Colonic mucosa (tissue), 4 donors: ENCODE results near the gene IFT74. TPM values are rescaled to one million over a fixed set of nuclear protein-coding genes. Genes with fewer than 3 reads are reported as not detected.

Source experiments
- DNase-seq: peaks from one replicate; pipeline ENCODE4 v3.0.0-alpha.2; 2020
- H3K27ac ChIP-seq: fragments of 200-600 bp; one replicate; pipeline ENCODE4 v1.8.0; 2021
- H3K27me3 ChIP-seq: fragments of 200-600 bp; one replicate; pipeline ENCODE4 v1.8.0; 2021
- H3K36me3 ChIP-seq: fragments of 200-600 bp; one replicate; pipeline ENCODE4 v1.8.0; 2021
- H3K4me1 ChIP-seq: fragments of 200-600 bp; one replicate; pipeline ENCODE4 v1.8.0; 2021; ENCODE audit warnings: mild to moderate bottlenecking
- H3K4me3 ChIP-seq: fragments of 200-600 bp; one replicate; pipeline ENCODE4 v1.8.0; 2021
- H3K9ac ChIP-seq, 2 donors: one replicate each; pipeline ENCODE4 v1.7.0; 2013; ENCODE audit warnings: control low read depth in 2 of 2, low read depth in 2 of 2, low read length in 2 of 2
- H3K9me3 ChIP-seq: fragments of 200-600 bp; one replicate; pipeline ENCODE4 v1.8.0; 2021
- intact Hi-C: fragments of 100-400 bp; cut with DNase I; formaldehyde crosslinking; loops from one replicate; pipeline ENCODE4 v1.14.1; 2022
- total RNA-seq, 2 donors: library from RNA; stranded (reverse); fragmentation: NEBNext Ultra II Directional in 1 of 2; extraction: Animal tissue kit (Norgen Biotek cat#: 25700) in 1 of 2; gene quantifications; one replicate each; pipeline ENCODE4 v1.2.1, GENCODE V29; 2021
- TF ChIP-seq, protein P1 (sequence below): fragments of 200-600 bp; IDR thresholded peaks from one replicate; pipeline ENCODE4 v1.8.0; 2022; ENCODE audit warnings: antibody characterized with exemption, mild to moderate bottlenecking
- donor health status: healthy.
- donor health status: DM: no; HTN: no; CAD: no.
- donor health status: DM: no; HTN: no; CAD: no.

The IFT74 gene
- total RNA-seq, 2 donors from 2014 or later, result 12.3 to 14.8 TPM

DNA sequence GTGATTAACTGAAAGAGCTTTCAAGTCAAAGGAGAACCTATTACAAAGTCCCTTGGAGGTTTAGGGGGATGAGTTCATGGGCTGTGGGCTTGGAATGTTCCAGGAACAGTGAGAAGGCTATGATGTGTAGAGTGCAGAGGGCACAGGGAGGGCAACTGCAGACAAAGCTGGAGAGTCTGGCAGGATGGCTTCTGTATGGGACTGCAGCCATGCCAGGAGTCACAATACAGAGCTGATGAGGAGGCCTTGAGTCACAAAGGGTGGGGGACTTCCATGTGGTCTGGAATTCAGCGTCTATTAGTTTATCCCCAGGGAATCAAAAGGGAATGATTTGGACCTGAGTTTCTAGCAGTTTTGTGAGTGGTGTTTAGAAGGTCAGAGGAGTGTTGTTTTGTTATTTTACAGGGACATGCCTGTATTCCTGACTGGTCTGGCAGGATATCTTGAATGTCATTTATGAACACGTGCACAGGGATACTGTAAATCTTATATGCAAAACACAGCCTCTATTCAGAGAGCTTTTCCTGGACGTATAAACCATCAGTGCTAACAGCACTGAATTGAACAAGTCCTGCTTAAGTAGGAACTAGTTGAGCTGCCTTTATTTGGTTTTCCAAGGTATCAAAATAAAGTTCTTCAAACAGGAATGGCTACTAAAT, 138.6 kb downstream of the IFT74 start:
- Histone ChIP-seq H3K9me3 (no peaks in the 10 kb centered on the region), H3K36me3 (no peaks in the 10 kb centered on the region), H3K4me3 (no peak overlapping the region), H3K27me3 (no peaks in the 10 kb centered on the region), H3K27ac (no peak overlapping the region), H3K9ac (no peak overlapping the region), H3K4me1 (no peaks in the 10 kb centered on the region)
- intact Hi-C loops, result no loop called here
- no peak for DNase-seq
- TF ChIP-seq, protein P1, sequence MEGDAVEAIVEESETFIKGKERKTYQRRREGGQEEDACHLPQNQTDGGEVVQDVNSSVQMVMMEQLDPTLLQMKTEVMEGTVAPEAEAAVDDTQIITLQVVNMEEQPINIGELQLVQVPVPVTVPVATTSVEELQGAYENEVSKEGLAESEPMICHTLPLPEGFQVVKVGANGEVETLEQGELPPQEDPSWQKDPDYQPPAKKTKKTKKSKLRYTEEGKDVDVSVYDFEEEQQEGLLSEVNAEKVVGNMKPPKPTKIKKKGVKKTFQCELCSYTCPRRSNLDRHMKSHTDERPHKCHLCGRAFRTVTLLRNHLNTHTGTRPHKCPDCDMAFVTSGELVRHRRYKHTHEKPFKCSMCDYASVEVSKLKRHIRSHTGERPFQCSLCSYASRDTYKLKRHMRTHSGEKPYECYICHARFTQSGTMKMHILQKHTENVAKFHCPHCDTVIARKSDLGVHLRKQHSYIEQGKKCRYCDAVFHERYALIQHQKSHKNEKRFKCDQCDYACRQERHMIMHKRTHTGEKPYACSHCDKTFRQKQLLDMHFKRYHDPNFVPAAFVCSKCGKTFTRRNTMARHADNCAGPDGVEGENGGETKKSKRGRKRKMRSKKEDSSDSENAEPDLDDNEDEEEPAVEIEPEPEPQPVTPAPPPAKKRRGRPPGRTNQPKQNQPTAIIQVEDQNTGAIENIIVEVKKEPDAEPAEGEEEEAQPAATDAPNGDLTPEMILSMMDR, result no peak

DNA sequence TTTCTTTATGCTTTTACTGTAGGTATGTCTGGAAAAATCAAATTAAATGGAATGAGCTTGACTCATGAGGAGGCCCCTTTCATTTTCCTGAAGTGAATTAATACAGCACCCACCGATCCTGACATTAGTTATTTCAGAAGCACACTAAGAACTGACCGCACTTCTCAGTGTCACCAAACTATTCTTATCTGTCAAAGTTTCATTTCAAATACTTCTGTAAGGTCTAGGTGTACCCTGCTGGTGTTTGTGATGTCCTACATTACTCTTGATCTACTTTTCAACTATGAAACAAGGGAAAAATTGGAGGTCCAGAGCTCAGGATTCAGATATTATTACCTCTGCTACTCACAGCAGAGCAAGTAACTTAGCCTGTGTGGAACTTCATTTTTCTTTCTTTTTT, 151.0 kb downstream of the IFT74 start:
- intact Hi-C loops, result no loop called here
- TF ChIP-seq, protein P1, result no peak
- H3K9ac ChIP-seq, result no peak overlapping the region
- H3K9me3 ChIP-seq, result no peaks in the 10 kb centered on the region
- H3K27ac ChIP-seq, result no peak overlapping the region
- no peak for DNase-seq
- H3K4me1 ChIP-seq, result no peaks in the 10 kb centered on the region
- H3K4me3 ChIP-seq, result no peak overlapping the region
- no peaks in the 10 kb centered on the region for H3K36me3 ChIP-seq
- H3K27me3 ChIP-seq, result no peaks in the 10 kb centered on the region

DNA sequence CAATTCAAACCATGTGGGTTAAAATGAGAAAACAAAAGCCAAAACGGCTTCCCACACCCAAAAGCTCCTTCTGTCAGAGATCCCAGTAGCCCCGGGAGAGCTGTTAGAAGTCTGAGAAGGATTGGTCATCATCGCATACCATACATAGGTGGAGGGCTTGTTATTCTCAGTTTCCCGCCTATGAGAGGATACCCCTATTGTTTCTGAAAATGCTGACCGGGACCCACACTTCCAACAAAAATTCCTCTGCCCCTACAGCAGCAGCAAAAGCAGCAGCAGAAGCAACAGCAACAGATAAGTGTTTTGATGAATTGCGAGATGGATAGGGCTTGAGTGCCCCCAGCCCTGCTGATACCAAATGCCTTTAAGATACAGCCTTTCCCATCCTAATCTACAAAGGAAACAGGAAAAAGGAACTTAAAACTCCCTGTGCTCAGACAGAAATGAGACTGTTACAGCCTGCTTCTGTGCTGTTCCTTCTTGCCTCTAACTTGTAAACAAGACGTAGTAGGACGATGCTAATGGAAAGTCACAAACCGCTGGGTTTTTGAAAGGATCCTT, 152.8 kb downstream of the IFT74 start, which contains the start of gene TEK:
TSS of gene TEK (plus strand) at position 245 of the 561 bp plus-strand sequence. CDS start 366 bp downstream, outside the sequence.
- TF ChIP-seq, protein P1, result no peak
- intact Hi-C loops, result no loop called here
- H3K4me3 ChIP-seq, result no peak within 1 kb of the TSS
- H3K27ac ChIP-seq, result no peak within 1 kb of the TSS
- no peak within 1 kb of the TSS for H3K9ac ChIP-seq
- no peaks in the 10 kb centered on the region for H3K36me3 ChIP-seq
- no peak for DNase-seq
- H3K4me1 ChIP-seq, result no peaks in the 10 kb centered on the region
- no peaks in the 10 kb centered on the region for H3K9me3 ChIP-seq
- no peaks in the 10 kb centered on the region for H3K27me3 ChIP-seq

DNA sequence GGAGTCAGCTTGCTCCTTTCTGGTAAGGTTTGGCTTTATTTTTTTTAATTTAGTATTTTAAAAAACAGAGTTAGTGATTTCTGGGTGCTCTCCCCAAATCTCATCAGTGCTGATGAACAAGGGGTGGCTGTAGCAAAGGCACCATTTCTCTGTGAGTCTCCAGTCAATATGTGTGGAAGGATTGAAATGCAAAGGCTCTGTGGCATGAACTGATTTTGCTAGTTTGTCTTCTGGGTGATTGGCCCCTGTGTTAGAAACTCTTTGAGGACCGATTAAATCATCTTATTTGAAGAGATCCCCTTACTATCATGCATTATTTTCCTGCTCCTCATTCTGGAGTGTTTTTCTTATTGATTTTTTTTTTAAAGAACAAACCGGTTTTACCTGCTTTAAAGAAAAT, 153.4 kb downstream of the IFT74 start:
- H3K27me3 ChIP-seq, result no peaks in the 10 kb centered on the region
- no peaks in the 10 kb centered on the region for H3K36me3 ChIP-seq
- no peaks in the 10 kb centered on the region for H3K9me3 ChIP-seq
- no peak for DNase-seq
- no peak overlapping the region for H3K9ac ChIP-seq
- no peak overlapping the region for H3K27ac ChIP-seq
- H3K4me3 ChIP-seq, result no peak overlapping the region
- intact Hi-C loops, result no loop called here
- no peaks in the 10 kb centered on the region for H3K4me1 ChIP-seq
- TF ChIP-seq, protein P1, result no peak

DNA sequence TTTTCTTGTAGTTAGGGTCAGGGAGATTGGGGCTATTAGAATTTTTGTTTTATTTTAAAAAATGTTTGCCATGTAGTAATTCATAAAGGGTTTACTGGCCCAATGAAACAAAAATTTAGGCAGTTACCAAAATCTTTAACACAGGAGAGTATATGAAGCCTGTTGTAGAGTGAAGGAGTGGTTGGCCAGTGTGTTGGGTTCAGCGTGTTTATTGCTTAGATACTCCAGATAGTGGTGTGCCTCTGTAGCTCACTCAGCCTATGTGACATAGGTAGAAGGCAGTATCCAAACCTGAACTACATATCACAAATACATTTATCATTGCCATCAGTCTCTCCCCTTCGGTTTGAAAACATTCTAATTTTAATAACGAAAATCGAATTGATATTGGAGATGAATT, 154.0 kb downstream of the IFT74 start:
- no peak overlapping the region for H3K9ac ChIP-seq
- H3K4me3 ChIP-seq, result no peak overlapping the region
- no peak overlapping the region for H3K27ac ChIP-seq
- no peak for DNase-seq
- TF ChIP-seq, protein P1, result no peak
- H3K27me3 ChIP-seq, result no peaks in the 10 kb centered on the region
- intact Hi-C loops, result no loop called here
- H3K9me3 ChIP-seq, result no peaks in the 10 kb centered on the region
- H3K4me1 ChIP-seq, result no peaks in the 10 kb centered on the region
- H3K36me3 ChIP-seq, result no peaks in the 10 kb centered on the region
